Stimulated activated CD8-positive, alpha-beta memory T cell treated with anti-CD3 and anti-CD28 coated beads, Interleukin-4, amount 100 ng/mL, for 48 hours (primary cell): ENCODE data around the gene TMEM151B.
A peak's percentile ranks its signal among the peaks of the same experiment; 100 is the strongest.
"Not testable (repeated sequence)": the region's sequence is repeated elsewhere in the genome, so short reads cannot be mapped to it uniquely, and the experiment has no call there.

Source experiments
- DNase-seq: peaks from one replicate; pipeline ENCODE4 v3.0.0-alpha.2; 2020

The TMEM151B gene

GRCh38 chr6:44309092-44309491 lies 38.8 kb downstream of the TMEM151B start:
- DNase-seq = no peak

GRCh38 chr6:44309631-44310030 lies 39.4 kb downstream of the TMEM151B start:
- DNase-seq = no peak

- DNase-seq = no peak
These were observed 40.0 kb downstream of the TMEM151B start for GRCh38 chr6:44310241-44310640.

- no peak for DNase-seq
These were observed 41.1 kb downstream of the TMEM151B start for GRCh38 chr6:44311304-44311703.

GRCh38 chr6:44311767-44312166 lies 41.5 kb downstream of the TMEM151B start:
- DNase-seq = no peak

- DNase-seq = peak; percentile 99
These were observed 42.9 kb downstream of the TMEM151B start, which contains the start of gene AARS2 for GRCh38 chr6:44312901-44313788. Gene AARS2, minus strand, starts transcription at chr6:44313347. Its CDS starts 24 bp downstream, at chr6:44313323.

- DNase-seq = not testable (repeated sequence)
These were observed 44.4 kb downstream of the TMEM151B start for GRCh38 chr6:44314657-44315056.

- DNase-seq = no peak
These were observed 45.3 kb downstream of the TMEM151B start for GRCh38 chr6:44315516-44315915.

GRCh38 chr6:44315951-44316350 lies 45.7 kb downstream of the TMEM151B start:
- DNase-seq = no peak

GRCh38 chr6:44316481-44316880 lies 46.2 kb downstream of the TMEM151B start:
- no peak for DNase-seq

- not testable (repeated sequence) for DNase-seq
These were observed 46.9 kb downstream of the TMEM151B start for GRCh38 chr6:44317136-44317631.

GRCh38 chr6:44321210-44321609 lies 51.0 kb downstream of the TMEM151B start:
- DNase-seq = no peak

GRCh38 chr6:44327096-44327495 lies 56.8 kb downstream of the TMEM151B start:
- no peak for DNase-seq

- DNase-seq = no peak
These were observed 57.5 kb downstream of the TMEM151B start for GRCh38 chr6:44327760-44328159.

- DNase-seq = not testable (repeated sequence)
These were observed 58.0 kb downstream of the TMEM151B start for GRCh38 chr6:44328203-44328602.

- DNase-seq = no peak
These were observed 59.6 kb downstream of the TMEM151B start for GRCh38 chr6:44329858-44330257.

GRCh38 chr6:44332585-44332984 lies 62.3 kb downstream of the TMEM151B start:
- DNase-seq = no peak

GRCh38 chr6:44333273-44333919 lies 63.1 kb downstream of the TMEM151B start:
- DNase-seq = no peak

GRCh38 chr6:44333942-44334341 lies 63.7 kb downstream of the TMEM151B start:
- DNase-seq = no peak

GRCh38 chr6:44335631-44336030 lies 65.4 kb downstream of the TMEM151B start:
- no peak for DNase-seq

- peak; percentile 77 for DNase-seq
These were observed 68.2 kb downstream of the TMEM151B start for GRCh38 chr6:44338228-44339122.

- DNase-seq = no peak
These were observed 69.1 kb downstream of the TMEM151B start for GRCh38 chr6:44339301-44339700.
